ENCODE results near the gene ZNF638.

The ZNF638 gene

DNA sequence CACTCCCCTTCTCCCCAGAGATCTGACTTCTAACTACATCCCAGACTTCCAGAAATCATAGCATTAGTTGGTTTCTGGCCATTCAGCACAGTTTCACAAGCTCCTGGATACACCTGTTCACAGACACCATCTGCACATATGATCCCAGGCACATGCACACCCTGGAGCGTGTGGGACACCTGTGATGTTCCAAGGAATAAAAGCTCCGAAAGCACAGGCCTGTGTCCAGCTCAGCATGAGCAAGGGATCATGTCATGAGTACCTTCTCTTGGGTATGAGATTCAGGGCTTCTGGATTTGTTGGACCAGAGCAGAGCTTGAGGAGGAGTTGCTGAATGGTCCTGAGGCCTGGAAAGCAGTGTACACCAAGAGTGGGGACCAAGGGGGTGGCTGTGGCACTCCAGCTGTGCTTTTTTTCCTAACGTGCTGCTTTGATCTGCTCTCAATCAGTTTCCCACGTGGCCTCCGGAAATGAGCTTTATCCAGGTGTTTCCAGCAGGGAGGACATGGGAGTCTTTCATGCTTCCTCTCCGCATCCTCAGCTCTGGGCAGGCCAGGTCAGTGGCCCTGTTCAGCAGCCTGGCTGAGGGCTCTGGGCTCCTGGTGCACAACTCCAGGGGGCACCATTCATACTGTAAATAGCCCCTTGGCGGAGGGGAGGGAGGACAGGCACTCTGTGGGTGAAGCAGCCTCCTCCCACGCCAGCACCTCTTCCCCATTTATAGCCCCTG lies 123.6 kb downstream of the ZNF638 start:
- DNase-seq (ENCODE audit: low read depth in 2 of 2), result no peak

DNA sequence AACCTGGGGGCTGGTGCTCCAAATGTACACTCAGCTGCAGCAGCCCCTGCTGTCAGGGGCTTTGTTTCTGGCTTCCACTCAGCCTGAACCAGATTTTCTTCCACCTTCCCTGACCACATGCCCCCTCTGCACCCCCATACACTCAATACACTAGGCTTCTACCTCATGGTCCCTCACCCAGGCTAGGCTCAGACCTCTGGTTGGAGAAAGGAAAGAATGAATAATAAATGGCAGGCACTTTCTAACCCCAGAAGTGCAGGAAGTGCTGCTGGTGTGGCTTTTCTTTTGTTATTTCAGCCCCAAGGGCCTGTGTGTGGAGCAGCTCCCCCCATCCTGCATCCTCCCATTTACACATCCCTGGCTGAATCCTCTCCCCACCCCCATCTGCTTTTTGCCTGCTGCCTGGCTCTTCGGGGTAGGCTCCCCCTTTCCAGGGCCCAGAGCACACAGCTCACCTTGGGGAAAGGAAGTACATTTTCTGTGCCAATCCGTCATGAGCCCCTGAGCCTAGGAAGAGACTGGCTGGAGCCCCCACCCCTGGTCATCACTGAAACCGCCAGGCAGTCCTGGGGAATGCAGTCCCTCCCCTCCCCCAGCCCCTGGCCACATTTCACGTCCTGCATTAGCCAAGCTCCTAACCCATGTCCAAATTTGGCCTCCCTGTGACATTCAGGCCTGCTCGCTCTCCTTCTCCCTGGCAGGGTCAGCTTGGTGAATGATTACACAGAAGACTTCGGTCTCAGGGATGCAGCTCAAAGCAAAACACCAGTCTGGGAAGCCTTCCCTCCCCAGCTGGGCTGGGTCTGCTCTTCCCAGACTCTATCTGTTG lies 124.4 kb downstream of the ZNF638 start:
- no peak for DNase-seq (ENCODE audit: low read depth in 2 of 2)

DNA sequence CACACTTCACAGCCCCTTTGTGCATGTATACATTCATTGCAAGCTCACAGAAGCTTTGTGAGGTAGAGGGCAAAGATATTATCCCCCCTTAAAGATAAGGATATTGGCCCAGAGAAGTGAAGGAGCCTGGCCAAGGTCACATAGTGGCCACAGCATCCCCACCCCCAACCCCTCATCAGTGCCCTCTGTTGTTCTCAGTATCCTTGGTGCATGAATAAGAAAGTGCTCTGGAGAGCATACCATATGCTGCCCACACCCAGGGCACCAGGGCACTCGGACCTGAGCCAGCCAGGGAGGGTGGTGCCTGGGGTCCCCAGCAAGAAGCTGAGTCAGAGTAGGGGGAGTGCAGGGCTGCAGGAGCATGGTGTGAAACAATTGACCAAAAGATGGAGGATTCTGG lies 125.0 kb downstream of the ZNF638 start:
- DNase-seq (ENCODE audit: low read depth in 2 of 2), result no peak

DNA sequence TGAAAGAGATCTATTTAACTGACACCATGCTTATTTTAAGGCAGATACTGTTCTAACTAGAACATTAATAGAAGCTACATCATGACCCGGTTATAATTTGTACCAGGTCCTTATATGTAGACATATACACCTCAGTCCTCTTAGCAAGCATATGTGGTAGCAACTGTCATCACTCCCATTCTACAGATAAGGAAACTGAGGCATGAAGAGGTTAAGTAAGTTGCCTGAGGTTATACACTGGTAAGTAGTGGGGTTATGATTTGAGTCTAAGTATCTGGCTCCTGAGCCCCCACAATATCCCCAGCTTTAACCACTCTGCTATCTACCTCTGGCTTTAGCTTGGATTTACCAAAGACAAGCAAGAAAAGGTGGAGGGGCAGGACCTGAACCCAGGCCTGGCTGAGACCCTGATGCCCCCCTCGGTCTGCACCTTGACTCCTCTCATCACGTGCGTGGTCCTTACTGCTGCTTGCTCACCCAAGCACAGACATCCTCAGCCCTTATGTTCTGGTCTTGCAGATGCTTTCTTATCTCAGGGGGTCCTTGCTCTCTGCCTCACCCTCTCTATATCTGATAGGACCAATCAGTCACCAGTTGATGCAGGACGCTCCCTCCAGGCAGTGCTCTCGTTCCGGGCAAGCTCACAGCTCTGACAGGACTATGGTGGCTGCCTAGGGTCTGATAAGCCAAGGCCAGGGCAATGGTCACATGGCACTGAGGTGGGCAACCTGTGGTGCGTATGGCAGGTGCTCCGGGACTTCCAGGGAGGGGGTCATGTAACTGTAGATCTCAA lies 125.7 kb downstream of the ZNF638 start:
- DNase-seq (ENCODE audit: low read depth in 2 of 2), result no peak

DNA sequence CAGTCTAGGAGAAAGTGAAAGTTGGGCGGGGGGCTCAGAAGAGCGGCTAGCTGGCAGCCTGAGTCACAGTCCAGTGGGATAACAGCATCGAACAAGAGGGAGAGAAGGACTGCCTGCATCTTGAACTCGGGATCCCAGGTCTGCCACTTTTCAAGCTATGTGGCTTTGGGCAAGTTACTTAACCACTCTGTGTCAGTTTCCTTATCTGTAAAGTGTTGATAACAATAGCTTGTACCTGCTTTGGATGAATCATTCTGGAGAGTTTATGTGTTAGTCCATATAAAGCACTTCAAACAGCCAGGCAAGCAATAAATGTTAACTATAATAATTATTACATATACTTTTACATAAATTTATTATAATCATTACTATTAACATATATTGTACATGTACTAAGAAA lies 126.3 kb downstream of the ZNF638 start:
- DNase-seq (ENCODE audit: low read depth in 2 of 2), result no peak

DNA sequence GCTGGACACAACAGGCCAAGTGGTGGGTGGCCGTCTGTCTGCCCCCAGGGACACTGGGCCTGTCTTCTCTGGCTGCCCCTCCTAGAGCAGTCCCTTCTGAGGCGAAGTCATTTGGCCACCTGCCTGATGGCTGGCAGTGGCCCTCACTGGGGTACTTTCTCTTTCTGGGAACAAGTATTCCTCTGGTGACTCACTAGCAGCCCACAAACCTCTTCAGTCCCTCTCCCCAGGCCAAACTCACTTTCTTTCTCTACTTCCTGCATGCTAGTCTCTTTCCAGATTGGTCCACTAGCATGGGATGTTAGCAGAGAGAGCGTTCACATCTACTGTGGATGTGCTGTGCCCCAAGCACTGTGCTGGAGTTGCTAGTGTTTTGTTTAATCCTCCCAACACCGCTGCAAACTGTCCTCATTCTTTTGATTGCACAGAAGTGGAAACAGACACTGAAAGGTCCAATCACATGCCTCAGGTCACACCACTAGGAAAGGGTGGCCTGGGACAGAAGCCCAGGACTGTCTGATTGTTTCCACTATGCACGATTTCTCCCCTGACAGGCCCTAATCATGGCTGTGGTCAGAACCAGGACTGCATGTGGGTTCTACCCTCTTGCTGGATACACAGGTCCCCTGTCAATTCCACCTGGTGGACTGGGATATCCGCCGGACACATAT lies 127.0 kb downstream of the ZNF638 start:
- DNase-seq (ENCODE audit: low read depth in 2 of 2), result no peak

DNA sequence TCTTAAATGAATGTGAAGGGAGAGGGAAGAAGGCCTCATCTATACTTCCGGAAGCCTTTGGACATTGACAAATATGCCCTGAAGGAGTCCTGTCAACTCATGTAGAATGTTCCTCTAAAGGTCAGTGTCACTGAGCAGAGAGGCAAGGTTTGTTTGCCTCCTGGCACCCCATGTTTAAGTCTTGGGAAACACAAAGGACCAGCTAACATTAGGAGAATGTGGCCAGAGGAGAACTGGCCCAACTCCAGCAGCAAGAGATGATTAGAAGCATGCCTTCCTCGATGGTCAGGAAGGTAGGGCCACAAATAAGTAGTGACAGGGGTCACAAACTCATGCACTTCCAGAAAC lies 127.5 kb downstream of the ZNF638 start:
- no peak for DNase-seq (ENCODE audit: low read depth in 2 of 2)

DNA sequence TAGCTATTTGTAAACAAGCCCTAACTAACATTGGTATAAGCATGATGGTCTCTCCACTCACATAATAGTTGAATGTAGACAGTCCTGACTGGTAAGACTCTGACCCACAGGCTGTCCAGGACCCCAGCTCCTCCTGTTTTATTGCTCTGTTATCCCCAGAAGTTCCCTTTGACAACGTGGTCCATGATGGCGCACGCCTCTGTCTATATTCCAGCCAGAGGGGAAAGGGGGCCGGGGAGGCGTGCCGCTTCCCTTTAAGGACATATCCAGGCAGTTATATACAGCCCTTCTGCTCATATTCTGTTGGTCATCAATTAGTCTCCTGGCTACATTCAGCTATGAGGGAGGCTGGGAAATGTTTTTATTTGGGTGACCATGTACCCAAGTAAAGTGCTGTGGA lies 128.5 kb downstream of the ZNF638 start:
- no peak for DNase-seq (ENCODE audit: low read depth in 2 of 2)

DNA sequence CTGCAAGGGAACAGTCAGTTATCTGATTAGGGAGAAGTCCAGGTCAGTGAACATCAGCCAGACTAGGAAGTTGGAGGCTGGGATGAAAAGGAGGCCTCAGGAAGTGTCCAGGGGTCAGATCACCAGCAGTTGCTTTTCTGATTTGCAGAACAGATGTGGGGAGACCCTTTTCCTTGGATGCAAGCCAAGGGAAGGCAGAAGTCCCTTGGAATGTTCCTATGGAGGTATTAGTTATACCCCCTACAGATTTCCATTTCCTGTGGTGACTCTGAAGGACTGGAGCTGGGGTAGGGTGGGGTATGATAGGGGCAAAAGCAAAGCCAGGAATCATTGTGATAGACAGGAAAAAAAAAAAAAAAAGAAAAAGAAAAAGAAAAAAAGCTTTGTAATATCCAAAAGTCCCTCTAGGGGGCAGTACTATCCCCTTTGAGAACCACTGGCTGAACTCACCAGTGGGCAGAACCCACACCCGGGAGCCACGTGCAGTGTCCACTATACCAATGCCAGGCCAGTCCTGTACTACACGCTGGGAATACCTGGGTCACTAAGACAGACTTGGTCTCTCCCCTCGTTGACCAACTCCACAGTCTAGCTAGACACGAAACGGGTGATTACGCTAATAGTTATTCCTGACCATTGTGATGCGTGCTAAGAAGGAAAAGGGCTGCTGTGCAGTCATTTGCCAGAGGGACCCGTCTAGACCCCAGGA lies 129.2 kb downstream of the ZNF638 start:
- no peak for DNase-seq (ENCODE audit: low read depth in 2 of 2)

DNA sequence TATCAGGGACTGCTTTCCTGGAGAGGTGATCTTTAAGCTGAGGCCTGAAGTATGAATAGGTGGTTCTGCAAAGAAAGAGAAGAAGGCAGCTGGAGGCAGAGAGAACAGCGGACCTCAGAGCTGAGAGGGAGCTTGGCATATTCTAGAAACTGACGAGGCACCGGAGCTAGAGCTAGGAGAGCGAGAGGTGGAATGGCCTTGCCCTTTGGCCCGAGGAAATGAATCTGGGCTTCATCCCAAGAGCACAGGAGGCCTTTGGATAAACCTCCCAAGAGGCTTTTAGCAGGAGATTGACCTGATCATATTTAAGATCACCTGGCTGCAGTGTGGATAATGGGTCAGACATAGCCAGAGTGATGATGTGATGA lies 129.7 kb downstream of the ZNF638 start:
- DNase-seq (ENCODE audit: low read depth in 2 of 2), result no peak

DNA sequence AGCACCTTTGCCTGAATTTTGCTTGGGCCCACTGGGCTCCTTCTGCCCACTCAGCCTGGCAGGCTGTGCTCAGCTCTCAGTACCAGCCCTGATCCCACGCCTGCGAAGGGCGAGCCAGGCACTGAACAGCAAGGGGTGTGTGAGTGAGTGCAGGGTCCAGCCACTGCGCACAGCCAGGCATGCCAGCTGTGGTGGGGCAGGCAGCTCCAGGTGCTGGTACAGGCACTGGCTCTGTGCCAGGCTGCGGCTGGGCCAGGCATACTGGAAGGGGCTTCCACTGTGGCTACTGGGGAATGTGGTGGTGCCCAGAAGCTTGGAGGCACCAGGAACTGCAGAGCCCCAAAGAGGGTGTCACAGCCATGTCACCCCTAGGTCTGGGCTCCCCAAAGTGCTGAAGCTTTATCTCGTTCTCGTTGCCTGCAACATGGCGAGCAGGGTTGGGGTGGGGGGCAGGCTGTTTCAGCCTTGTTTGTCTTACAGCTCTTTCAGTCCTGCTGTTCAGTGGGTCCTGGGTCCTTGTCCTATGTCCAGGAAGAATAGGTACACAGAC lies 130.5 kb downstream of the ZNF638 start:
- DNase-seq (ENCODE audit: low read depth in 2 of 2), result no peak

DNA sequence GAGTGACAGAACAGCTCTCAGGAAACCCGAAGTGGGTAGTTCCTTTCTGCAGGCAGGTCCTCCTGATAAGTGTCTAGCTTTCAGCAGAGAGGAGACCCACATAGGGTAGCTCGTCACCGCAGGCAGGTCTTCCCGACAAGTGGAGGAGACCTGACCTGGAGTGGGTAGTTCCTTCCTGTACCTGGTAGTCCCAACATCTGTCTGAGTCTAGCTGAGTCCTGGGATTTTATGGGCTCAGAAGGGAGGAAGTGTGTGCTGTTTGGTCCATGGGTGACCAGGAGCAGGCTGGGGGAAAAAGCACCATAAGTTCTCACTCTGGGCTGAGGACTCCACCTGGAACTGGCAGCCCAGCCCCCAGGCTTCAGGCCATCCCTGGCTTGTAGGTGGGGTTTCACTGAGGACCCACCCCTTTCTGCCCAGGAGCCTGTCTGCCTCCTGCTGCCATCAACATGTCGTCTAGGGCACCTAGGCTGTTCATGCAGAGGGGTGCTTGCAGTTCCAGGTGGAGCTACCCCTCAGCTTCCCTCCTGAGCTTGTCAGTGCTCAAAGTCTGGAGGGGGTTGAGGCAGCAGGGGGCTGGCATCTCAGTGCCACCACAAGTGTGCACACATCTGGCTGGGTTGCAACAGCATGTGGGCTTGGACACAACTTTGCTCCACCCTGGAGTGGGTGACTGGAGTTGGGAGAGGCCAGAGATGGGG lies 131.2 kb downstream of the ZNF638 start:
- DNase-seq (ENCODE audit: low read depth in 2 of 2), result no peak

DNA sequence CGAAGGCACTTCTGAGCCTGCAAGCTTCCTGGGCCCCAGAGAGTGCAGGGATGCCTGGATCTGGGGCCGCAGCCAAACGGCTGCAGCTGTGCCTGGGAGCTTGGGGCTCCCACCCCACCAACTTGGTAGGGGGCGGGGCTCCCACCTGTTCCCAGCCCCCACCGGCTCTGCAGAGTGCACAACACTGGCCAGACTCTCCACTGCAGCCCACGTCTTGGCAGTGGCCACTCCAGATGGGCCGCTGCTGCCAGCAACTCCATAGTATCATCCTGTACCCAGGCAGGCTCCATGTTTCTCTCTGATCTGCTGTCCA lies 131.7 kb downstream of the ZNF638 start:
- no peak for DNase-seq (ENCODE audit: low read depth in 2 of 2)

DNA sequence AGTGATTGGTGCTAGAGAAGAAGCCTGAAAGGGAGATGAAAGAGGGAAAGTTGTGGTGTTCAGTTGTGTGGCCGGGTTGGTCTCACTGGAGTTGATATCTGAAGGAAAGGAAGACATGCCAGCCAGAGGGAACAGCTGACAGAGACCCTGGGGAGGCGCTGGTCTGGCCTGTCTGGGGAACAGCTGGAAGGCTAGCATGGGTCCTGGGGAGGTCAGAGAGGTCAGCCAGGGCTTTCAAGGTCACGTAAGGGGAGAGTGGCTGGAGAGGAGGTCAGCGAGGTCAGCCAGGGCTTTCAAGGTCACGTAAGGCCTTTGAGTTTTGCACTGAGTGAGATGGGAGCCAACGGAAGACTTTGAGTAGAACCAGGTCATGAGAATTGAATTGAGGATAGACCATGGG lies 132.8 kb downstream of the ZNF638 start:
- DNase-seq (ENCODE audit: low read depth in 2 of 2), result no peak

DNA sequence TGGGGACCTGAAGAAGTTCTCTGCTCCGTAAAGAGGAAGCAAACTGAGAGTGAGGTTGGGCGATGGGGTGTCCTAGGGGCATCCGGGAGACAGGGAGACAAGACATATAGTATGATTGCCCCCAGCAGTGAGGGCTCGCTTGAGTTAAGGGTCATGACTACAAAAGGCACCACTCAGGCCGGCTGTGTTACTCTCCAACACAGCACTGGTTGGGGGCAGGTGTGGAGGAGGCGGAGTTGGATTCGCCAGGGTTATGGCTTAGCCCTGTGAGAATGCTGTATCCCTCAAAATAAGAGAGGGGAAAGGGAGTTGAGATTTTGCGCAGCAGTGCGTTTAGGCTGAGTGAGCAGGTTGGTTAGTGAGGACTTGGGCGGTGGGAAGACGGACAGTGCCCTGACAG lies 133.8 kb downstream of the ZNF638 start:
- no peak for DNase-seq (ENCODE audit: low read depth in 2 of 2)

DNA sequence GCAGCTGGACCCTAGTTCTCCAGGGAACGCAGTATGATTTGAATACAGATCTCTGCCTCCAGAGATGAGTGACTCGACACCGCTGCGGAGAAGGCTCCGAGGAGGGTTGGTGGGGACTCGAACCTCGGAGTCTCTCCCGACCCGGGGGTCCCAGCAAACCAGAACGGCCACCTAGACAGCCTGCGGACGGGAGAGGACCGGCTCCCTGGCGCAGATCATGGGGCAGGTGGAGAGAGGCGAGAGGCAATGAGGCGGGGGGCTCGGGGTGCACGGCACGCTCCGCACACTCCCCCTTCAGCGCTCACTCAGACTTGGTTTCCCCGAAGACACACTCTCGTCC lies 134.3 kb downstream of the ZNF638 start:
- no peak for DNase-seq (ENCODE audit: low read depth in 2 of 2)

DNA sequence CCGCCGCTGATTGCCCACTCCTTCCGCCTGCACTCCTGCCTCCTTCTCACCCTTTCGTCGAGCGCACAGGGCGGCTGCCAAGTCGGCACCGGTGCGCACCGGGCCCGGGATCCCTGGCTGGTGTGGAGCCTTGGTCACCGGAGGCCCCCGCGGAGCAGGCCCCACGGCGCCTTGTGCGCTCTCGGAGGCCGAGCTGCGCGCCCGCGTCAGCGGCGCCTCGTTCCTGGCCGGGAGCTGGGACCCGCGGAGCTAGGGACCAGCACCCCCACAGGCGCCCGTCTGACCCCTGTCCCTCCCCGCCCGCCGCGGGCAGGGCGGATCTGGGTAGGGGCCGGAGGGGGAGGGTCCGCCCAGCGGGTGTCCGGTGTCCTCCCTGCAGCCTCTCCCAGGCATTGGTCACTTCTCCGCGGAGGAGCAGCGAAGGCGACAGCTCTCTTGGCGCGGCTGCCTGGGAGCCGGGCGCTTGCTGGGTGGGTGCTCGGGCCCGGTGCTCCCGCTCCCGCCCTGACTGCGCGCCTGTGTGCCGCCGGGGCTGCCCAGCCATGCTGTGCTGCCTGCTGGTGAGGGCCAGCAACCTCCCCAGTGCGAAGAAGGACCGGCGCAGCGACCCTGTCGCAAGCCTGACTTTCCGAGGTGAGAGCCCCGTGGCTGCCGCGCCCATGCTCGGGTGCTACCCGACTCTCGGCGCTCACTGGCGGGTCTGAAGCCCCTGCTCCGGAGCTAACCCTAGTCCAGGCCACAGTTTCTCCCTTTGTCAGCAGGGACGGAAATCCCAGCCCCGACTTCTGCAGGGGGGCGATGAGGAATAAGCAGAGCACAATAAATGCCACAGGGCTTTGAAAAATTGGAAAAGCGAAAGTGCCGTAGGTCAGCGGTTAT lies 135.0 kb downstream of the ZNF638 start:
- no peak for DNase-seq (ENCODE audit: low read depth in 2 of 2)

DNA sequence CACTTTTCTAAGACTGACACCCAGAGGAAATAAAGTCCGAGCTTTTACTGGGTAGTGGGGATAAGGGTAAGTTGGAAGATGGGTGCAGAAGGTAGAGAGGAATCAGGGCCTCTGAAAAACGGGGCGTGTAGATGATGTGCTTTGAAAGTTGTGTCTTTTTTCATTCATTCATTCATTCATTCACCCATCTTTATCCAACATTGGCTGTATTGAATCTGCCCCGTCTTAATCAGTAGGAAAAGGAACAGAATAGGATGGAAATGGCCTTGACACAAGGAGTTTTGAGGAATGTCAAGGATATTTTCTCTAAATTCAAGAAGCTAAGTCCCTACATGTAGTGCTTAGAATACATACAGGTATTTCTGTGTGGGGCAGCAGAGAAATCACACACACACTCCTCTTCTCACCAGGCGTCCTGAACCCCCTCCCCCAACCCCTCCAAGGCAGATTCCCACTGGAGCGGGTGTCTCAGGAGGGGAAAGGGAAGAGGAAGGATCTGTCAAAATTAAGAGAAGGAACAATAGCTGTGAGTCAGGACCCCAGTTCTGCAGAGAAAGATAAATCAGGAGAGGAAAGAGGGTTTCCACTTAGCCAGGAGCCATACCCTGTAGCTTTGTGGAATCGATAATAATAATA lies 135.7 kb downstream of the ZNF638 start:
- no peak for DNase-seq (ENCODE audit: low read depth in 2 of 2)

DNA sequence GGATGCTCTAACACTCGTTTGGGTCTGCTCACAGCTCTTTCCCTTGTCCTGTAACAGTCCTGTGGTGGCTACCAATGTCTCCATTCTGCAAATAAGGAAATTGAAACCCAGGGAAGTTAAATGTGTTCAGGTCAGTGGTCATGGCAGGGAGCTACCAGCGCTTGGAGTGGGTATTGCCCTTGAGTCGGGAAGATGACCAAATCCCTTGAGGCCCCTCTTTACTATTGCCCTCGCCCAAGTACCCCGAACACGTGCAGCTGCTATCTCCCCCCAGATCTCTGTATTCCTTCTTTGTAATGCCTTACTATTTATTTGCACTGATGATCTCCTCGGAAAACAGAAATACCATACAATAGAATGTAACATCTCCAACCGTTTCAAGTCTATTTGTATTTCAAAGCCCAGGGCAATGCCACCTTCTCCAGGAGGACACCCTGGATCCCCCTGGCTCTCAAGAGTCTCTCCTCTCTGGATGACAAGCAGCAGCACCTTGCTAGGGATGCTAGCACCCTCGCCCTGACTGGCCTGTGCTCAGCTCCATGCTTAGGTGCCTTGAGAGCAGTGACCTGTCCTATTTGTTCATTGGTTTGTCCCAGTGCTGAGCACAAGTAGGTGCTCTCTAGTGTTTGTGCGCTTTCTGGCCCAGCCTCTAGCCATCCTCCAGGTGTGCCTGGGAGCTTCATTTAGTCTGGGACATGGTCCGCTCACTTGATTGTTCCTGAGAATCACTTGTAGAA lies 136.9 kb downstream of the ZNF638 start:
- DNase-seq (ENCODE audit: low read depth in 2 of 2), result no peak

Data from stimulated activated CD4-positive, alpha-beta T cell treated with anti-CD3 and anti-CD28 coated beads, Interleukin-15, amount 100 ng/mL, for 48 hours (primary cell).